COR-L47 (cell line): ENCODE data around the gene UAP1L1.
"Not testable (repeated sequence)": the region's sequence is repeated elsewhere in the genome, so short reads cannot be mapped to it uniquely, and the experiment has no call there.

Experiments used
- DNase-seq: peaks from one replicate; lab custom pipeline; 2025; lab: John Stamatoyannopoulos, UW

UAP1L1 gene

DNA sequence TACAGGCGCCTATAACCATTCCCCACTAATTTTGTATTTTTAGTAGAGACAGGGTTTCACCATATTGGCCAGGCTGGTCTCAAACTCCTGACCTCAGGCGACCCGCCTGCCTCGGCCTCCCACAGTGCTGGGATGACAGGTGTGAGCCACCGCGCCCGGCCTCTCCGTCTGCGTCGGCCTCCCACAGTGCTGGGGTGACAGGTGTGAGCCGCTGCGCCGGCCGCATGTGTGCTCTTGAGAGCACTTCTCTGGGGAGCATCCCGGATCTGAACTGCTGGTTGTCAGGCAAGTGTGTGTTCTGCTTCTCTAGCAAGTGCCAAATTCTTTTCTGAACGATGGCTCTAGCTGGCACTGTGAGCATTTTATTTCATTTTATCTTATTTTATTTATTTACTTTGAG is 19.8 kb upstream of the UAP1L1 start:
- DNase-seq = peak; percentile 63

DNA sequence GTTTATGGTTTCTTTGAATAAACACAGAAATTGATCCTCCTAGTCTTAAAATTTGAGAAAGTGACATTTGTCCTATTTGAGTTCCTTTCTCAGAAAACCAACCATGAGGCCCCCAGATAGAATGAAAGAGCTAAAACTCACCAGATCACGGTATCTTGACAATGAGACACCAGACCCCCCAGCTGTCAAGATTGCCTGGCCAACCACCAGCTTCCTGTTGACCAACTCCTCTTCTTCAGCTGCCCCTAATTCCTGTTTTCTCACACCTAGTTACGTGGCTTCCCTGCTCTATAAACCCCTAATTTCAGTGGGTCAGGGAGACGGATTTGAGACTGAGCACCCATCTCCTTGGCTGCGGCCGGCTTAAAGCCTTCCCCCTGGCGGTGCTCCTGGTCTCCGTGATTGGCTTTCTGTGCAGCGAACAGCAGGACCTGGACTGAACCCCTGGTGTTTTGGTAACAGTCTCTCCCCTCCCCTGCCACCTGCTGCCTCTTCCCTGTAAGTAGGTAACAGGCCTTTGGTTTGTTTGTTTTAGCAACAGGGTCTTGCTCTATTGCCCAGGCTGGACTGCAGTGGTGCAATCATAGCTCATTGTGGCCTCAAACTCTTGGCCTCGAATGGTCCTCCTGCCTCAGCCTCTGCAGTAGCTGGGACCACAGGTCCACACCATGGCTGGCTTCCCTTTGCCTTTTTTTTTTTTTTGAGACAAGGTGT is 18.6 kb upstream of the UAP1L1 start:
- DNase-seq = peak; percentile 62

DNA sequence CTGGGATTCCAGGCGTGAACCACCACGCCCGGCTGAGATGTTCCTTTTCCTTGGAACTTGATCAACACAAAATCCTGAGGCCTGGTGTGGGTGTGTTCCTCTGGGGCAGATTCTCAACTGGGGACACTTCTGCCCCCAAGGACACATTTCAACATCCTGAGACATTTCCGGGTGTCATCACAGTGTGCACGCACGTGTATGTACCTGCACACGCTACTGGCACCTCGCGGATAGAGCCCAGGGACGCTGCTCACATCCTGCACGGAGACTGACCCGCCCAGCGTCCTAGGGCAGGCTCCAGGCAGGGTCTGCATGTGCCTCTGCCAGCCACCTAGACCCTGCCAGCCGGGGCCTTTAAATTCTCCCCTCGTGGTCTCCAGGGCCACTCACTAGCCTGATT is 14.9 kb upstream of the UAP1L1 start:
- no peak for DNase-seq

DNA sequence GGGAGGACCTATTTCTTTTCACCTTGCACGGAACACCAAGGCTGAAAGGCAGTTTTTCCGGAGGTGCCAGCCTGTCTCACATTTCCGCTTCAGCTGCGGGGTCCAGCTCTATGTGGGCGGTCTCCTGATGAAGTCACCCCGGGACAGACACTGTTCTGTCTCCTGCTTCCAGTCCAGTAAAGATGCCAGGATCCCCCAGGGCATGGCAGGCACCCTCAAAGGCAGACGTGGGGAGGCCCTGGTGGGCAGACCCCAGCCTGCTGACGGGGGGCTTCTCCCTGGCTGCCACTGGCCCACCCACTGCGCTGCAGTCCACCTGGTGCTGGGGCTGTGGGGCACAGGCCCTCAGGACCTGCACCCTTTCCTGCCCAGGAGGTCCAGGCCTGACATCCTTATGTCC is 14.5 kb upstream of the UAP1L1 start:
- not testable (repeated sequence) for DNase-seq

DNA sequence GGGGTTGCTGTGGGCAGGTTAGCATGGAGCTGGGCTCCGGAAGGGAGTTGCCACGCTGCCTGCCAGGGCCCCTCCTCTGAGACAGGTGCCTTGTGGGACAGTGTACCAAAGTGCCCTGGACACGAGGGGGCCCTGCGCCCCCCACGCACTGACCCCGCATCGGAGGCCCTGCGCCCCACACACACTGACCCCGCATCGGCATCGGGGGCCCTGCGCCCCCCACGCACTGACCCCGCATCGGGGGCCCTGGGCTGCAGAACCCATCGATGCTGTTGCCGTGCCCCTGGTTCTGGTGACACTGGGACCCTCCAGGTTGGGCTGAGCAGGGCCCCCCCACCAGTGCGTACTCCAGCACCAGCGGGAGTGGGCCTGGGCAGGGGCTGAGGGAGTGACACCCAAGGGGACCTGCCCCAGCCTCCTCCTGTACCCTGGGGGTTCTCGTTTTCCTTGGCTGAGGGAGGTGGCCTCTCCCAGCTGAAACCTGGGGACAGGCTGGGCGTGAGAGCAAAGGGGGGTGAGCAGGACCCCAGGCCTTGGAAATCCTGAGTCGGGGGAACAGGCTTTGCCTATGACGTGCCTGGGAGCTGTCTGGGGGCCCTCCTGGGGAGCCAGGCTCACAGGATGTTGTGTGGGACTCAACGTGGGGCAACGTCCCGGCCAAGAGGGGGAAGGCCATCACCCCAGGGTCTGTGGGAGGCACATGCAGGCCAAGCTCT is 13.8 kb upstream of the UAP1L1 start:
- DNase-seq = no peak

DNA sequence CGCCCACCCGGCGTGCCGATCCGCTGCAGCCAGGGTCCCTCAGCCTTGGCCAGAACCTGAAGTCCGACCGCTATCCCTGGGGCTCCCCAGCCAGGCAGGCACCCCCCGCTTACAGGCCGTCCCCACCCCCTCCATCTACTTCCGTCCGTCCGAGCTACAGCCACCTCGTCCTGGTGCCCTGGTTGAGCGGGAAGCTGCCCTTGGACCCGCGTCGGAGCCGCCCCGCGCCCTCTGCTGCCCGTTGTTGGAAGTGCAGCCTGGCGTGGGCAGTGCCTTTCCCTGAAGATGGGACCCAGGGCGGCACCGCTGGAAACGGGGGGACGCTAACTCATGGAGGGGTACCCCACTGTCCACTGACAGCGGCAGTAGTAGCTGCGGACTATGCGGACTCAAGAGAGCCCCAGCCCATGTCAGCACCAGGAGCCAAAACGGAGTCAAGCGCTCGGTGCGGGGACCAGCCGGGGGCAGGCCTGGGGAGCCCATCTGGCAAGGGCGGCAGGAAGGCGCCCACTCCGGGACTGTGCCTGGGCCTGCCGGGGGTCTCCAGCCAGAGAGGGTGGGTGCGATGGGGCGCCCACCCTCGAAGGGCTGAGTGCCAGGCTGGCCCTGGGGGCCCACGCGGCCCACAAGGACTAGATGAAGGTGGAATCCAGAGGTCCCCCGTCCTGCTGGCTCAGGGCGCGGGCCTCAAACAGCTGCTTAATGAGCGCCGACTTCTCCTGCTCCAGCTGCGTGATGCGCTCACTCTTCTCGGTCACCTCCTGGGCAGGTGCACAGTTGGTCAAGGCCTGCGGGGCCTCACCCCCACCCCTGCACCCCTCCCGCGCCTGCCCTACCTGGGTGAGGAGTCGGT is 13.1 kb upstream of the UAP1L1 start:
- no peak for DNase-seq

DNA sequence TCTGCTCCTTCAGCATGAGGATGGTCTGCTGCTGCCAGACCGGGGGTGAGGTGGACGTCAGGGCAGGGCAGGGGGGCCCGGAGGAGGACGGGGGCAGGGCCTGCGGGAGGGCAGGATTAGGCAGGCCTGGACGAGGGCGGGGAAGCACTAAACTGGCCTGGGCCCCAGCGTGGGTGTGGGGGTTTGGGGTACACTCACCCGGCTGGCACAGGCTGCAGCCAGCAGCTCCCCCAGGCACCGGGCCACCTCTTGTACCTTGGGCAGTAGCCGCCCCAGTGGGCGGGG is 12.5 kb upstream of the UAP1L1 start:
- DNase-seq = no peak

DNA sequence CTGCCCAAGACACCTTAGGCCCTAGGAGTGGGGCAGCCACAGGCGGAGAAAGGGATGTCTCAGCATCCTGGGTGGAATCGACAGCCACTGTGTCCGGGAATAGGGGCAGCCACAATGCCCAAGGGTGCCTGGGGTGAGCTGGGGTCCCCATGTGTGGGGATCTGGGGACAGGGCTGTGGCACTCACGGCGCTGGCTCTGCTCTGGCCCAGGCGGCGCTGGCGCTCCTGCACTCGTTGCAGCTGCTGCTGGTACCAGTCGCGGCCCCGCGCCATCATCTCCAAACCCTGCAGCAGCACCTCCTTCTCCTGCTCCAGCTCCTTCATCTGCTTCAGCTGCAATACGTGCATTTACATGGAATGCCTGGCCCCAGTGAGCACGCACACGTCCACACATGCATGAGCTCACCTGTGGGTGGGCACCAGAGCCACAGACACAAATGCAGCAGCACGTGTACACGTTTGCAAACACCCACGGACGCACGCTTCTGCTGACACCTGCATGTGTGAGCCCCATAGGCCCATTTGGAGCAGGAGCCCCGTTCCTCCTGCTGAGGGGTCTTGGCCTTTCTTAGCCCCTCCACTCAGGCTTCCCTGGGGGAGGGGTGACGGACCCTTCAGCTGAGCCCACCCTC is 11.9 kb upstream of the UAP1L1 start:
- no peak for DNase-seq

DNA sequence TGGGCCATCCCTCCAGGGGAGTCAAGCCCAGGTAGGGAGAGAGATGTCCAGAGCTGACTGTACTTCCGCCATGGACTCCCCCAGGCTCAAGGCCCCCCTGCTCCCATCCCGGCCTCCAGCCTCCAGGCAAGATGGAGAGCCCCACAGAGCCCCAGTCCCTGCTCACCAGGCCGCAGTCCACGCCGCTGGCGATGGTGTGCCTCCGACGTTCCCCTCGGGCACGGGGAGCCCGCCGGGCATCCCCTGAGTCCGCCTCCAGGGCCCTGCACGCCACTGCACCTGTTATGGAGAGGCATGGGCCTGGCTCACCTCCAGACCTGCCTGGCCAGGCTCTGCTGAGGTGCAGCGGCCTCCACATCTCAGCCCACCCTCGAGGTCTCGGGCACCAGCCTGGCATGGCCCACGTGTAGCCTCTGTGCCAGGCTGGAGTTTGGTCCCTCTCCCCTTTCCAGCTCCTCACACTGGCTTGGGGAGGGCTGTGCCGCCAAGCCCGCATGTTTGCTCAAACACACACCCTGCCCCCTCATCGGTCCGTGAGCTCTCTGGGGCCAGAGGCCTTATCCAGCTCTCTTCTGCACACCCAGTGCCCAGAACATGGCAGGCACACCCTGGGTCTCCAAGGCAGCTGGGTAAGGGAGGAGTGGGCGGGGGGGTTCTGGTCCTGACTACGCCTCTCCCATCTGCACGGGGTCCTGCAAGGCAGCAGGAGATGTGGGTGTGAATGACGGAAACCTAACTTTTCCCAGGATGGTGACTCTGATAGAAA is 11.0 kb upstream of the UAP1L1 start:
- DNase-seq = no peak

DNA sequence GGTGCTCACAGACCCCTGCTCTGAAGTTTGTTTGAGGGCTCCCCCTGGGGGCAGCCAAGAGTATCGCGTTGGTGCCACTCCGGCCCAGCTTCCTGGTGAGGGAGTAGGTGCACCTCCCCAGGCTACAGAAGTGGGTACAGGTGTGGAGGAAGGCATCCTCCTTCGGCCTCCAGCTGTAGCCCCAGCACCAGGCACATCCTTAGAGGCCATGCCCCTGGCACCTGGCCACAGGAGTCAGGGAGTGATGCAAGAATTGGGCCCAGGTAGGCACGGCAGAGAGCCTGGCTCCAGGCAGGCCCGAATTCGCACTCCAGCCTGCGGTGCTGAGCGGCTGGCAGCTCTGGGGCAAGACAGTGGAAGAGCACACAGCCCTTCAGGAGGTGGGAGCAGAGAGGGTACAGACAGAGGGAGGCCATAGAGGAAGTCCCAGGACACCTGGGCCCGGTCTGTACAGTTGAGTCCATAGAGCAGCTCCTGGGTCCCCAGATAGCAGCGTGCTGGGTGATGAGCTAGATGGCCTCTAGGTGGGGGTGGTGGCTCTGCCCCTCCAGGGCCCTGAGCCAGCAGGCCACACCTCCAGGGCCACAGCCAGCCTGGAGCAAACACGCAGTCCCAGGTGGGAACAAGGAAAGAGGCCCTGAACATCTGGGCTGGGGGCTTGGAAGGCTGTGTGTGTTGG is 9.3 kb upstream of the UAP1L1 start:
- DNase-seq = peak; percentile 83

DNA sequence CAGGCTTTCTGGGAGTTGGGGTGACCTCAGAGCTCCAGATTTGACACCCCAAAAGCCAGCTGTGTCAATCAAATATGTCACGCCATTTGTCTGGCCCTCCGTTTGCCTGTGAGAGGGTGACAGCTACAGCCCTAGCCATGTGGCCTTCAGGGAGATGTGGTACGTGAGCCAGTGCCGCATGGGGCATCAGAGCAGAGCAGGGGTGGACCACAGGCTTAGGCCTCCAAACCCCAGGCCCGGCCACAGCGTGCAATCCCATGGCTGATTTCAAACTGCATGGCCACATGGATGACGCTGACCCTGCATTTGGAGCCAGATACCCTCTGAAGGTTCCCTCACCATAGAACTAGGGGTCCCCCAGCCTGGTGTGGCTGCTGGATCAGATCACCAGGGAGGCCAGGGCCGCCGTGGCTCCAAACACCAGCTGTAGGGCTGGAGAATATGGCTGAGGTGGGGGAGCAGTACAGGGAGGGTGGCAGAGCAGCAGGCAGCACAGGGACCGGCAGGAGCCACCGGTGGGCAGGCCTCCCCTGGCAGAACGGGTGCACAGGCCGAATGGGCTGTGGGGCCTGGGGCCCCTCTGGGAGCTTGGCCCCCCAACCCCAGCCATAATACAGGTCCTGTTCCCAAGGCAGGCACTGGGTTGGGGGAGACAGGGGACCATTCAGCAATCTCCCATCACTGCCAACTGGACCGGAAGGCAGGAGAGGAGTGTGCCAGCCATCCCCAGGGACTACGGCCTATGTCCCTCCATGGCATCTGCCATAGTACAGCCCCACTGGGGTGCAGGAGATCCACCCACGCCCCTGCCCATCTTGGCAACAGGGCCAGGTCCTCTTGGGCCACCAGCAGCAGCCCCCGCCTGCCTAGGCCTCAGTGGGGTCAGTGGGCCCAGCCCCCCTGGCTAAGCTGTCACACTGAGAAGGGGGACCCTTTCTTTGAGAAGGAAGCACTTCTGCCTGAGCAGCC is 8.5 kb upstream of the UAP1L1 start:
- DNase-seq = no peak

DNA sequence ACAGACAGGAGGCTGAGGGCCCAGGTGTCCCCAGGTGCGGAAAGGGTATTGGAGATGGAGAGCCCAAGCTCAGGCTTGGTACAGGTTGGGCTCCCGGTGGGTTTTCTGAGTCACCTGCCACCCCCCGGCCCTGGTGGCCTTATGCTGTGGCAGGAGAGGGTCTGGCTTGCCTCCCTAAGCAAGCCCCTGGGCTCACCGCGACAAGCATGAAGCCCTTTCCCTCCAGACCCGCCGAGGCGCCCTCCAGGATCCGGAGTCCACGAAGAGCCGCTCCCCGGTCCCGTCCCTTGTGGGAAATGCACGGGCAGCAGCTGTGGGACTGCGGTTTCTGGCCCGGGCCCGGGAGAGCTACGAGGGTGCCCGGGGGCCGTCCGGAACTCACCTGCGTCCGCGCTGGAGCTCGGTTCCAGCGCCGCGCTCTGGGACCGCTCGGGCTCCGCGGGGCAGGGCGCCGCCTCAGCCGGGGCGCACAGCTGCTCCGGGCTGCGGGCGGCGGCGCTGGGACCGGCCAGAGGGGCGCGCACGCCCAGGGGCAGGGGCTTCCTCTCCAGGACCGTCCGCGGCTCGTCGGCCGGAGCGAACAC is 7.7 kb upstream of the UAP1L1 start:
- no peak for DNase-seq

DNA sequence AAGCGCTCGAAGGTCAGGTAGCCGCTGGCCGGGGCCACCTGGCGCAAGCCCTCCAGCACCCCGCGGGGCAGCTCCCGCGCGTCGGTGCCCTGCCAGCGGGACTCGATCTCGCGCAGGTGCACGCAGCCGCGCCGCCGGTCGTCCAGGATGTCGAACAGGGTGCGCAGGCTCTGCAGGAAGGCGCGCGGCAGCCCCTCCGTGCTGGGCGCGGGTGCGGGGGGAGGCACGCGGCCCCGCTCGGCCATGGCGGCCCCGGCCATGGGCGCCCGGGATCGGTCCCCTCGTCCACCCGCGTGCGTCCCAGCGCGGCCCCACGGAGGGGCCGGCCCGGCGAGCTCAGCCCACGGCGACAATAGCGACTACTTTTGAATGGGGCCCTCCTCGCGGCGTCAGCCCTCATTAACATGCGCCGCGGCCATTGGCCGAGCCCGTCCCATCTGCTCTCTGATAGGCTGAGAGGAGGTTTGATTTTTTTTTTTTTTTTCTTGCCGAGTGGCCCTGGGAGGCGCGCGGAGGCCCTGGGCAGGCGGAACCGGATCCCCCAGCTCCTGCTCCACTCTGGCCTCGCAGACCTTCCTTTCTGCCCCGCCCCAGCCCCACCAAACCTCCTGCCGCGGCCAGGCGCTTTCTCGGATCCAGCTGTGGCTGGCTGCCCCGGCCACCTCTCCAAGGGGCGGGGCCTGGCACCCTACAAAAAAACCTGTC is 7.0 kb upstream of the UAP1L1 start, which contains the start of gene SAPCD2:
Gene SAPCD2 (minus strand): TSS at position 357 of the 705 bp plus-strand sequence. CDS start 97 bp downstream, at position 260.
- peak; percentile 93 for DNase-seq

DNA sequence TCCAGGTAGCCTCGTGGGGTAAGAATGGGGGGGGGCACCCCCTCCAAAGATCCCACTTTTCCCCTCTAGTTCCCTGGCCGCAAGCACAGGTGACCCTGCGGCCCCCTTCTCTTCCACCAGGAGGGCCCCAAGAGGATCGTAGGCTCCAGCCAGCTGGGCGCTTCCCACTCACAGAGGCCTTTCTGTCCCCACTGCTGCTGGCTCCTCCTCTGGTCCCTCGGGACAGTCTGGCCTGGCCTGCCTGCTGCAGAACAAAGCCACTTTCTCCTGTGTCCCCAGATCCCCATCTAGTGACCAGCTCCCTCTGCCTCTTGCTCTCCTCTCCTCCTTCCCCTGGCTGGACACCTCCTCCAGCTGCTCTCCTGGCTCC is 6.4 kb upstream of the UAP1L1 start:
- DNase-seq = peak; percentile 51

DNA sequence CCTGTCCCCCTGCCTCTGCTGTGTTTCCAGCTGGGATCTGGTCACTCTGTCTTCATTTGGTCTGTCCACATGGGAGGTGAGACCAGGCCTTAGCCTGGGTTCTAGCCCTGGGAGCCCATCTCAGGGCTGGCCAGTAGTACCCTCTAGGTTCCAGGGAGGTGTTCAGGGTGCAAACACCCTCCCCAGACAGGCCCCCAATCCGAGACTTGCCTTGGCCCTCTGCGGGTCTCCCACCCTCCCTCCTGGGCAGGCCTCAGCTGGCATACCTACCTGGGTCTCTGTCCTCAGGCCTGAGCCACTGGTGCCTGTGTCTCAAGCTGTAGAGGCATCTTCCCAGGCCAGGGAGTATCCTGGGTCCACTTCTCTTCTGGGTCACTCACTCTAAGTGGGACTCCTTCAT is 6.0 kb upstream of the UAP1L1 start:
- DNase-seq = no peak

DNA sequence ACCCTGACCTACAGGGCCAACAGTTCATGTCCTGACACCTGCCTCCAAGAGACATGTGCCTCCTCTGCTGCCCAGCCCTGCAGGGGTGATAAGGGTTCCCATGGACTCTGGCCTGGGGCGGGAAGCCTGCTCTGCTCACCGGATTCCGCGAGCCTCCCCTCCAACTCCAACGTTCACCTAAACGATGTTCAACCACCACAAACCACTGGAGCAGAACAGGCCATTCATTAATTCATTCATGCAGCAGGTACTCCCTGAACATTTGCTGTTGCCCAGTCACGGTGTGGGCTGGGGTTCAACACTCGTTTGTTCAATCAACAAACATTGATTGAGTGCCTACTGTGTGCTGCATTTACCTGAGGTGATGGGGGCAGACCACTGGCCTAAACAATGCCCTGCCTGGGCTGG is 3.3 kb upstream of the UAP1L1 start:
- DNase-seq = no peak

DNA sequence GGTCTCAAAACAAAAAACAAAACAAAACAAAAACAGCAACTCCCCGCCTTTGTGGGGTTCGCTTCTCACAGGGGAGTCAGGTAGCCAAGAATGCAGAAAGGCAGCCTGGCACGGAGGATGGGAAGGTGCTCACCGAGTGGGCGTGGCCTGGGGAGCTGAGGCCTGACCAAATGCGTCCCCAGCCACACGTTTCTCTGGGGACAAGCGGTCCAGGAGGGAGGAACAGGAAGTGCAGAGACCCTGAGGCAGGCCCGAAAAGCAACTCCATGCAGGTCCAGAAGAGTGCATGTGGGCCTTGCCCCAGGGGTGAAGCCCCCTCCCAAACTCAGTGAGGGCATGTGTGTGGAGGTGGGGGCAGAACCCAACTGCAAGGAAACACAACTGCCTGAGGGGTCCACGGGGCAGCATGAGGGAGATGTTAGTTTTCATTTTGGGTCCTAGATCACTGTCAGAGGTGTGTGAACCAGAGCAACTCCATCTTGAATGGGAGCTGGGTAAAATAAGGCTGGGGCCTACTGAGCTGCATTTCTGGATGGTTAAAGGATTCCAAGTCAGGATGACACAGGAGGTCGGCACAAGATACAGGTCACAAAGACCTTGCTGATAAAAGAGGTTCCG is 2.6 kb upstream of the UAP1L1 start:
- DNase-seq = no peak

DNA sequence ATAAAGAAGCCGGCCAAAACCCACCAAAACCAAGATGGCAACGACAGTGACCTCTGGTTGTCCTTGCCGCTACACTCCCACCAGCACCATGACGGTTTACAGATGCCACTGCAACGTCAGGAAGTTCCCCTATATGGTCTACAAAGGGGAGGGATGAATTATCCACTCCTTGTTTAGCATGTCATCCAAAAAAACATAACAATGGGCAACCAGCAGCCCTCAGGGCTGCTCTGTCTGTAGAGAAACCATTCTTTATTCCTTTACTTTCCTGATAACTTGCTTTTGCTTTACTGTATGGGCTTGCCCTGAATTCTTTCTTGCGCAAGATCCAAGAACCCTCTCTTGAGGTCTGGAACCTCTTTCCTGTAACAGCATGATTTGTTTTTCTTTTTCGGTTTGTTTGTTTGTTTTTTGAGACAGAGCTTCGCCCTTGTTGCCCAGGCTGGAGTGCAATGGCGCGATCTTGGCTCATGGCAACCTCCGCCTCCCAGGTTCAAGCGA is 2.0 kb upstream of the UAP1L1 start:
- DNase-seq = no peak
